HG03469 (cell line): ENCODE results near the gene MPC1.

Source experiments
- ATAC-seq: cut with Tn5 transposase; IDR thresholded peaks from one replicate; pipeline ENCODE4 v1.9.1; 2021; ENCODE audit warnings: mild to moderate bottlenecking, moderate library complexity, moderate number of reproducible peaks; ENCODE audit not compliant: unreplicated experiment

MPC1 gene

GRCh38 chr6:166382933-166383801, at the start of gene MPC1:
MPC1 (minus strand) TSS chr6:166382940; CDS start chr6:166382876, 64 bp downstream.
- peak; percentile 86 for ATAC-seq

DNA sequence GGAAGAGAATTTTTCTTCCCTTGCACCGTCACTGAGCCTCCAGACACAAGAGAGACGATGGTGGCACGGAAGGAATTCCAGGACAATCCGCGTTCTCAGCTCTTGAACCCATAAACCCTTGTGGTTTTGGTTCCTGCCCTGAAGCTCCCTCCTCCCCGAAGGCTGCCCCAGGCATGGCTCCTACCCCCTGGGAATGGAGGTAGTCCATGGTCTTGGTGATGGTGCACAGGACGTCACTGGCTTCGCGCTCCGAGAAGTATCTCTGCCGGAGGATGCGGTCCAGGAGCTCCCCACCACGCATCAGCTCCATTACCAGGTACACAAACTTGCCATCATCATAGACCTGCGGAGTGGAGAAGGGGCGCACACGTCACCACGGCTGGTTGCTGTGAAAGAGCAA, 47.5 kb upstream of the MPC1 start:
- ATAC-seq = no peak

- no peak for ATAC-seq
These were observed 41.7 kb upstream of the MPC1 start for GRCh38 chr6:166424431-166424830.

GRCh38 chr6:166423781-166424180, 41.0 kb upstream of the MPC1 start:
- no peak for ATAC-seq

GRCh38 chr6:166423051-166423745, 40.5 kb upstream of the MPC1 start:
- no peak for ATAC-seq

DNA sequence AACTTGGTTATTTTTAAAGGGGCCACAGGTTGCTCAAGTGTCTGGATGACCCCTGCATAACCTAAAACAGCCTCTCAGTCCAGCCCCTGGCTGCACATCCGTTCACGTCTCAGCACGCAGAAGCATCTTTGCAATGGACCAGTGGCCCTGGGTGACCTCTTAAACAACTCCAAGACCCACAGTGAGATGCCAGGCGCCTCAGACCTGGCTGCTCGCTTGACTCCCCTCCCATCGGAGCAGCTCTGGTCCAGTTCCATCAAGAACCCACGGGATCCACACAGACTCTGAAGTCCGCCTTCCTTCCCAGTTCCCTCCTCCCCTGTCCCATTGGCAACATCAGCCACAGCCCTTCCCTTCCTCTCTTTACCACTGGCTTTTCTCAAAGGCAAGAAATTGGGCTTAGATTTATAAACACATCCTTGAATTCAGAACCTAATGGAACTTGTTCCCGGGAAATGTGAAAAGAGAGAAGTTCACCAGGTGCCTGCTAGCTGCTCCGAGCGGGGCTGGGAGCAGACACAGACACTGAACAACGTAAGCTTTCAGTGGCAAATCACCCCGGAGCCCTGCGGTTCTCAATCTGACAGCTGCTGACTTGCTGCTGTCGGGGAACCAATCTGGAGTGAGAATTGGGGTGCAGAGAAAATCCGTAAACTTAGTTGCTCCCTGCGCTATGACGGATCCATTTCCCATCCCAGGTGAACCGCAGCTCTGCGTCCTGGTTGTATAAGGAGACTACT, 39.6 kb upstream of the MPC1 start:
- ATAC-seq = no peak

DNA sequence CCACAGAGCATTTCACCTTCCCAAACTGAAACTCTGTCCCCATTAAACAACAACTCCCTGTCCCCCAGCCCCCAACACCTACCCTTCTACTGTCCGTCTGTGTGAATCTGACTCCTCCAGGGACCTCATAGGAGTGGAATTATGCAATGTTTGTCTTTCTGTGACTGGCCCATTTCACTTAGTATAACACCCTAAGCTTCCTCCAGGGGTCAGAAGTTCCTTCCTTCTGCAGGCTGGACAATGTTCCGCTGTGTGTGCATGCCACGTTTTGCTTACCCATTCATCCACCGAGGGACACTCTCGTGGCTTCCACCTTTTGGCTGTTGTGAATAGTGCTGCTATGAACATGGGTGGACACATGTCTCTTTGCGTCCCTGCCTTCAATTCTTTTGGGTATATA, 37.6 kb upstream of the MPC1 start:
- ATAC-seq = no peak

DNA sequence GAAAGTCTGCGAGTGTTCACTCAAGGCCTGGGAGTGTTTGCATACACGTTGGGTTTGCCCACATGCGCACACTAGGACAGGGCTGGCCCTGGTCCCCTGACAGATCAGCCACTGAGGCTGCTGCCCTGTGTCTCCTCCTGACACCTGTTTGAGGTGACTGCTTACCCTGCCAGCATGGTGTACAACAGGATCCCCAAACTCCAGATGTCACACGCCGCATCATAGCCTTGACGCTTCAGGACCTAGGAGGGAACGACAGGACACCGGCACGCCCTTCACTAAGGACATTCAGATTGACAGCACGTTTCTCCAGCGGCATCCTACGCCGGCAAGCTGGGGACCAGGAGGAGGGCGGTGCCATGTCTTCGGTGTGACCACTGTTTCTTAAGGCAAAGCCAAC, 37.0 kb upstream of the MPC1 start:
- no peak for ATAC-seq

DNA sequence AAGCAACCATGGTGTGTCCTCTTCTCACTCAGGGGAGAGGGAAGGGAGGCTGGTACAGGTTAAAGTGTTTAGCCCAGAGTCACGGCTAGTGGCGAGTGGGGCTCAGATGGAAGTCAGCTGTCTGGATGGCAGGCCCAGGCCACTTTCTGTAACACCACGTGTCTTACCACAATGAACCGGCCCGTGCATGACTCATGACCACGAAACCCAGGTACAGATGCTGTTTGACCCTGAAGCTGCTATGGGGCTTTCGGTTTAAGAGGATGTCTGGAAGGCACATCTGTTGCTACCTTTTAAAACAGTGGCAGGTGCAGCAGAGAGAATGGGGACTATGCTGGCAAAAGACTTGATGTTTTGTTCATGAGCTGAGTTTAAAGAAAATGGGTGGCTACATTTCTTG, 36.5 kb upstream of the MPC1 start:
- peak; percentile 71 for ATAC-seq

- no peak for ATAC-seq
These were observed 36.0 kb upstream of the MPC1 start for GRCh38 chr6:166418691-166419143.

GRCh38 chr6:166417285-166417691, 34.5 kb upstream of the MPC1 start:
- ATAC-seq = peak; percentile 49

GRCh38 chr6:166415833-166416347, 33.1 kb upstream of the MPC1 start:
- ATAC-seq = no peak

DNA sequence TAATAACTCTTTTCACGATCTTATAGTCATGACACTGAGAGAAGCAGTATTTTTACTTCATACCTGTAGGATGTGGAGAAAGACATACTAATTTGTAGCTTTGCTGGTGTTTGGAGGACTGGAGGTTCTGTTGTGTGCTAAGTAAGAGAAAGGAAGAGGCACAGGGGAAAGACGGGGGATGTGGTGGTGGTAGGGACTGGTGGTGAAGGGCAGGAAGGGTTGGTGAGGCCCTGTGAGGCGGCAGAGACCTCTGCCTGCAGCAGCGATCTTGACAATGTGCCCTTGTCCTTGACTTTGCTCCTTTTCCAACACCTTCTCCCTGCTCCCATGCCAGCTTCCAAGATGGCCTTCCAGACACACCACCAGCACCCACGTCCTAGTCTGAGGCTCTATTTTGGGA, 32.6 kb upstream of the MPC1 start:
- ATAC-seq = no peak

DNA sequence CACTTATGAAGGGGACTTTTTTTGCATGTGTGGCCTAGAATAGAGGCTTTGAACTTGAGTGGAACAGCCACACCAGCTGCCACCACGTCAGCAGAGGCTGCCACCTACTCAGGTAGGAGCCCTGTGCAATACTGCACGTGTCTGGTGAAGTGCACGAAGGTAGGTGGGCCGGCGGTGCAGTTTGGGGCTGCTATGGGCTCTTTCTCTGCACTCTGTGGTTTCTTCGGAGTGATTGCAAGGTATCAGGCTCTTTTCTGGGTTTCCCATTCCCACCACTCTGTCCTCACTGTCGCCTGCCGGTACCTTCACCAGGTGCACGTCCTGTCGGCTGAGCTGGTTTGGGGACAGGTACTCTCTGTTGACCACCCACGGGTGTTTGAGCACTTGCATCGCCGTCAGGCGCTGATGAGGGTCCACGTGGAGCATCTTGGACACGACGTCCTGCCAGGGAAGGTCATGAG, 30.8 kb upstream of the MPC1 start:
- no peak for ATAC-seq

- no peak for ATAC-seq
These were observed 30.2 kb upstream of the MPC1 start for GRCh38 chr6:166412911-166413384.

DNA sequence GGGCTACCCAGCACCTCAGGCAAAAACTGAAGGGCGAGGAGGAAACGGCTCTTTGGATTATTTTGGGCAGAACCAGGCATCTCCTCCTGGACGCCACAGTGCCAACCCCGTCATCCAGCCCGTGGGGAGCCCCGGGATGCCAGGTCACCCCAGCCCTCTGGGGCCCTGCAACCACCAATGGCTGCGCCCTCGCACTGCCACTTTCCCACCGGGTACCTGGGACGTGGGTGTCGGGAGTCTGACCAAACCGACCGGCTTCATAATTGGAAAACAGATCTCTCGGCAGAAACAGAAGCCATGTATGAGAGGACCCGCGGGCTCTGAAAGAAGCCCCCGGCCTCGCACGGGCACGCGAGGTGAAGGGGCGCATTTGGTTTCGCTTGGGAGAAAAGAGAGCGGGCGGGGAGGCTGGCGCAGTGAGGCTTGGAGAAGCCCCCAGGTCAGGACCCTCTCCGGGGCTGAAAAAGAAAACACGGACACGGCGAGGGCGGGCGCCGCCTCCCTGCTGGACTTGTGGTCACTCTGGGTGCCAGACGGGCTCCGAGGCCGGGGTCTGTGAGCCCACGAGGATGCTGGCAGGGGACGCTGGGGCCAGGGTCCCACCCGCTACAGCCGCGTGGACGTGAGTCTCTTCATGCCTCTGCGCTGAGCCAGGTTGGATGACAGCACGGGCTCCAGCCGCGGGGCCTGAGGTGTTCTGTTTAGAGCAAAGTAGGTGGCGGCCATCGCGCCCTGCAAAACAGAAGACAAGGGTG, 29.6 kb upstream of the MPC1 start:
- no peak for ATAC-seq

DNA sequence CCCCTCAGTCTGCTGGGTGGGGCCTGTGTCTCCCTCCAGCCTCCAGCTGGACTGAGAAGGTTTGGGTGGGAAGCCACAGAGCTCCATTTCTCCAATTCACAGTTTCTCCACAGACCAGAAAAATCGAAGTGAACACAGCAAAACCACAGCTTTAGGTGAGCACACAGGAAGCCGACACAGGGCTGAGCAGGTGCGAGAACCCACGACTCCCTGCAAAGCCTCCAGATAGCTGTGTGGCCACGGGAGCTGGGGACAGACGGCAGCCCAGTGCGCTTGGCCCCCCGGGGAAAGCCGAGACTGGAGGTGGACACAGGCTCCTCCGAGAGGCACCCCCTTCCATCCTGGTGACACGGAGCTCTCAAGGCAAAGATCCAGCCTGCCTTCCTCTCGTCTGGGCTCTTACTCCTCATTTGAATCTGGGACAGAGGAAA, 29.0 kb upstream of the MPC1 start:
- no peak for ATAC-seq

DNA sequence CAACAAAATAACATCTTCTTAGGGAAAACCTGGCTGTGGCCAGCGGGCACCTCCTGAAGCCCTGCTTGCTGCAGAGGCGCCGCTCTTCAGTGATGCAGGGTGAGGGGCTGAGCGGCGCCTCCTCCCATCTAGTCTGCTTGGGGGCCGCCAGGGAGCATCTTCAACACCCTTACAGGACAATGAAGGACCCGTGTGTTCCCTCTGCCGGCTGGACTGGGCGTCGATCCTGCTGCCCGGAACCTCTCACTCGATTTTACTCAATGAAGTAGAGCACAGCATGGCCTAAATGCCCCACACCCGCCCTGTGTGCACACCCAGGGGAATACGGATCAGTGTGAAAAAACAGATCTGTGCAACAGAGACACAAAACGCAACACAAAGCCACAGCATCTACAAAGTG, 28.5 kb upstream of the MPC1 start:
- ATAC-seq = no peak

DNA sequence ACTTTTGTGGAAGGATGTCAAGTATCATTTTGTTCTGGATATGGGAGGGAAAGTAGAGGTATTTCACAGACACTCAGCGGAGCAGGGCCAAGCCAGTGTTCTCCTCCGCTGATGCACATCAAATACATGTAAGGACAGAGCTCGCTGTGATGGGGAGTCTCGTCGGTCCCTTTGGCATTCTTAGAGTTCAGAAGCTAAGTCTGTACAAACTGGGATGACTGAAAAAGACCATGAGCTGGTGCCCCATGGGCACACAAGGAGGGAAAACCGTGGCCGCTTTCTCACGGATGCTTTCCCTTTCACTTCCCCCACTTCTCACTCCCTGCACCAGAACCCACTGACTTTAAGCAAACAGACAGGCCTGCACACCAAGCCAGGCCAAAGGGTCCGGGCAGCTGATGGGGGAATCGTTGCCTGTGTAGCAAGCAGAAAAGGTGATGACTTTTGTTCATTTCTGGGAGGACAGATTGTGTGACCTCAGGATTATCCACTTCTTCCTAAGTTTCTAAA, 27.7 kb upstream of the MPC1 start:
- ATAC-seq = no peak
